ENCODE data around the gene COL4A1. TPM values are rescaled to one million over a fixed set of nuclear protein-coding genes. Genes with fewer than 3 reads are reported as not detected.

COL4A1 gene
- total RNA-seq, 1 donor: 0.21 TPM

GRCh38 chr13:110274687-110275086 is 32.3 kb downstream of the COL4A1 start:
- Histone ChIP-seq H3K9me3 (ENCODE audit: low read depth, low read length) (no peaks in the 10 kb centered on the region), H3K4me3 (ENCODE audit: low read length) (no peak overlapping the region), H3K4me1 (ENCODE audit: insufficient read depth, low read length) (no peaks in the 10 kb centered on the region), H3K27me3 (ENCODE audit: insufficient read depth, low read length) (no peaks in the 10 kb centered on the region)

GRCh38 chr13:110273254-110273653 is 33.7 kb downstream of the COL4A1 start:
- Histone ChIP-seq H3K4me1 (ENCODE audit: insufficient read depth, low read length) (no peaks in the 10 kb centered on the region), H3K9me3 (ENCODE audit: low read depth, low read length) (no peaks in the 10 kb centered on the region), H3K4me3 (ENCODE audit: low read length) (no peak overlapping the region), H3K27me3 (ENCODE audit: insufficient read depth, low read length) (no peaks in the 10 kb centered on the region)

GRCh38 chr13:110272651-110273050 is 34.3 kb downstream of the COL4A1 start:
- H3K27me3 ChIP-seq (ENCODE audit: insufficient read depth, low read length): no peaks in the 10 kb centered on the region
- H3K4me1 ChIP-seq (ENCODE audit: insufficient read depth, low read length): no peaks in the 10 kb centered on the region
- H3K4me3 ChIP-seq (ENCODE audit: low read length): no peak overlapping the region
- H3K9me3 ChIP-seq (ENCODE audit: low read depth, low read length): no peaks in the 10 kb centered on the region

GRCh38 chr13:110272227-110272626 is 34.7 kb downstream of the COL4A1 start:
- H3K4me1 ChIP-seq (ENCODE audit: insufficient read depth, low read length): no peaks in the 10 kb centered on the region
- no peak overlapping the region for H3K4me3 ChIP-seq (ENCODE audit: low read length)

GRCh38 chr13:110271313-110271712 is 35.6 kb downstream of the COL4A1 start:
- no peak overlapping the region for H3K4me3 ChIP-seq (ENCODE audit: low read length)

More at GRCh38 chr13:110272227-110272626, 34.7 kb downstream of the COL4A1 start:
- H3K9me3 ChIP-seq (ENCODE audit: low read depth, low read length): no peaks in the 10 kb centered on the region
- no peaks in the 10 kb centered on the region for H3K27me3 ChIP-seq (ENCODE audit: insufficient read depth, low read length)

GRCh38 chr13:110270507-110270906 is 36.5 kb downstream of the COL4A1 start:
- H3K4me1 ChIP-seq (ENCODE audit: insufficient read depth, low read length): no peaks in the 10 kb centered on the region
- H3K9me3 ChIP-seq (ENCODE audit: low read depth, low read length): no peaks in the 10 kb centered on the region
- H3K4me3 ChIP-seq (ENCODE audit: low read length): no peak overlapping the region
- no peaks in the 10 kb centered on the region for H3K27me3 ChIP-seq (ENCODE audit: insufficient read depth, low read length)

More at GRCh38 chr13:110271313-110271712, 35.6 kb downstream of the COL4A1 start:
- H3K9me3 ChIP-seq (ENCODE audit: low read depth, low read length): no peaks in the 10 kb centered on the region
- H3K4me1 ChIP-seq (ENCODE audit: insufficient read depth, low read length): no peaks in the 10 kb centered on the region
- no peaks in the 10 kb centered on the region for H3K27me3 ChIP-seq (ENCODE audit: insufficient read depth, low read length)

GRCh38 chr13:110269509-110270185 is 37.3 kb downstream of the COL4A1 start:
- H3K27me3 ChIP-seq (ENCODE audit: insufficient read depth, low read length): no peaks in the 10 kb centered on the region
- no peaks in the 10 kb centered on the region for H3K4me1 ChIP-seq (ENCODE audit: insufficient read depth, low read length)
- no peak overlapping the region for H3K4me3 ChIP-seq (ENCODE audit: low read length)
- H3K9me3 ChIP-seq (ENCODE audit: low read depth, low read length): no peaks in the 10 kb centered on the region

- Histone ChIP-seq H3K4me1 (ENCODE audit: insufficient read depth, low read length) (no peaks in the 10 kb centered on the region), H3K27me3 (ENCODE audit: insufficient read depth, low read length) (no peaks in the 10 kb centered on the region), H3K9me3 (ENCODE audit: low read depth, low read length) (no peaks in the 10 kb centered on the region), H3K4me3 (ENCODE audit: low read length) (no peak overlapping the region)
Measured at GRCh38 chr13:110268576-110269185, 38.3 kb downstream of the COL4A1 start.

- Histone ChIP-seq H3K27me3 (ENCODE audit: insufficient read depth, low read length) (peaks cover under 1% of the 10 kb centered on the region), H3K9me3 (ENCODE audit: low read depth, low read length) (no peaks in the 10 kb centered on the region), H3K4me1 (ENCODE audit: insufficient read depth, low read length) (no peaks in the 10 kb centered on the region), H3K4me3 (ENCODE audit: low read length) (no peak overlapping the region)
Measured at GRCh38 chr13:110268061-110268460, 38.9 kb downstream of the COL4A1 start.

GRCh38 chr13:110266983-110267382 is 40.0 kb downstream of the COL4A1 start:
- peaks cover 6% of the 10 kb centered on the region for H3K27me3 ChIP-seq (ENCODE audit: insufficient read depth, low read length)
- H3K4me1 ChIP-seq (ENCODE audit: insufficient read depth, low read length): no peaks in the 10 kb centered on the region
- H3K9me3 ChIP-seq (ENCODE audit: low read depth, low read length): no peaks in the 10 kb centered on the region
- no peak overlapping the region for H3K4me3 ChIP-seq (ENCODE audit: low read length)

- Histone ChIP-seq H3K9me3 (ENCODE audit: low read depth, low read length) (no peaks in the 10 kb centered on the region), H3K4me1 (ENCODE audit: insufficient read depth, low read length) (no peaks in the 10 kb centered on the region), H3K27me3 (ENCODE audit: insufficient read depth, low read length) (peaks cover 6% of the 10 kb centered on the region), H3K4me3 (ENCODE audit: low read length) (no peak overlapping the region)
Measured at GRCh38 chr13:110266431-110266809, 40.5 kb downstream of the COL4A1 start.

GRCh38 chr13:110265682-110266430 is 41.1 kb downstream of the COL4A1 start:
- Histone ChIP-seq H3K4me3 (ENCODE audit: low read length) (no peak overlapping the region), H3K9me3 (ENCODE audit: low read depth, low read length) (no peaks in the 10 kb centered on the region), H3K4me1 (ENCODE audit: insufficient read depth, low read length) (no peaks in the 10 kb centered on the region), H3K27me3 (ENCODE audit: insufficient read depth, low read length) (peaks cover 6% of the 10 kb centered on the region)

GRCh38 chr13:110265341-110265681 is 41.6 kb downstream of the COL4A1 start:
- Histone ChIP-seq H3K4me3 (ENCODE audit: low read length) (no peak overlapping the region), H3K27me3 (ENCODE audit: insufficient read depth, low read length) (peaks cover 6% of the 10 kb centered on the region), H3K4me1 (ENCODE audit: insufficient read depth, low read length) (no peaks in the 10 kb centered on the region), H3K9me3 (ENCODE audit: low read depth, low read length) (no peaks in the 10 kb centered on the region)

GRCh38 chr13:110264685-110265275 is 42.2 kb downstream of the COL4A1 start:
- no peak overlapping the region for H3K4me3 ChIP-seq (ENCODE audit: low read length)
- H3K4me1 ChIP-seq (ENCODE audit: insufficient read depth, low read length): no peaks in the 10 kb centered on the region
- H3K27me3 ChIP-seq (ENCODE audit: insufficient read depth, low read length): peaks cover 6% of the 10 kb centered on the region
- no peaks in the 10 kb centered on the region for H3K9me3 ChIP-seq (ENCODE audit: low read depth, low read length)

GRCh38 chr13:110263888-110264287 is 43.1 kb downstream of the COL4A1 start:
- Histone ChIP-seq H3K27me3 (ENCODE audit: insufficient read depth, low read length) (peaks cover 6% of the 10 kb centered on the region), H3K4me1 (ENCODE audit: insufficient read depth, low read length) (no peaks in the 10 kb centered on the region), H3K4me3 (ENCODE audit: low read length) (no peak overlapping the region), H3K9me3 (ENCODE audit: low read depth, low read length) (no peaks in the 10 kb centered on the region)

All from mononuclear cell (primary cell).